ENCODE results near the gene SLC9A9. TPM values are rescaled to one million over a fixed set of nuclear protein-coding genes. Genes with fewer than 3 reads are reported as not detected.

Gene SLC9A9
- total and polyA plus RNA-seq, 2 donors from 2014 or later = 3.7 to 16.5 TPM

DNA sequence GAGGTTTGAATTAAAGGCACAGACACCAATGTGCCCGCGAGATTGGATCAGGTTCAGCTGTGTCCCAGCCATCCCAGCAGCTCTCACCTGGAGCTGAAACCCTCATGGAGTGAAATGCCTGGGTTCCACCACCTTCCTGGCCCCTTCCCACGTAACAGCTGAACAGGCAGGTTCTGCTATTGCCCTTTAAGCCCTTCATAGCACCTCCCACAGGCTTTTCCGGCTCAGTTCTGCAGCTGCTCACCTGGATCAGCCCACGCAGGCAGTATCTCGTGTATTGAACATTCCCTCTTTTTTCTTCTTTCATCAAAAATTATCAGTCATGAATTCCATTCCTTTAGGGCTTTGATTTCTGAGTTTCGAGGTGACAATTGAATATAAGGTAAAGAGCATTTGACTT lies 129.8 kb downstream of the SLC9A9 start:
- Histone ChIP-seq H3K36me3 (ENCODE audit: control insufficient read depth in 2 of 3, insufficient read depth in 3 of 3, low read length in 3 of 3) (no peaks in the 10 kb centered on the region), H3K4me1 (ENCODE audit: control insufficient read depth in 2 of 3, insufficient read depth in 2 of 3, low read depth in 1 of 3, low read length in 3 of 3) (no peaks in the 10 kb centered on the region), H3K27me3 (ENCODE audit: control insufficient read depth, insufficient read depth, low read length) (no peaks in the 10 kb centered on the region), H3K9me3 (ENCODE audit: control insufficient read depth in 2 of 3, insufficient read depth in 1 of 3, low read length in 3 of 3) (no peaks in the 10 kb centered on the region), H3K27ac (ENCODE audit: low read depth in 2 of 2, low read length in 2 of 2) (no peak overlapping the region), H3K4me3 (ENCODE audit: low read length in 3 of 3) (no peak overlapping the region), H3K9ac (ENCODE audit: low read length in 3 of 3) (no peak overlapping the region)
- TF ChIP-seq, protein P1, sequence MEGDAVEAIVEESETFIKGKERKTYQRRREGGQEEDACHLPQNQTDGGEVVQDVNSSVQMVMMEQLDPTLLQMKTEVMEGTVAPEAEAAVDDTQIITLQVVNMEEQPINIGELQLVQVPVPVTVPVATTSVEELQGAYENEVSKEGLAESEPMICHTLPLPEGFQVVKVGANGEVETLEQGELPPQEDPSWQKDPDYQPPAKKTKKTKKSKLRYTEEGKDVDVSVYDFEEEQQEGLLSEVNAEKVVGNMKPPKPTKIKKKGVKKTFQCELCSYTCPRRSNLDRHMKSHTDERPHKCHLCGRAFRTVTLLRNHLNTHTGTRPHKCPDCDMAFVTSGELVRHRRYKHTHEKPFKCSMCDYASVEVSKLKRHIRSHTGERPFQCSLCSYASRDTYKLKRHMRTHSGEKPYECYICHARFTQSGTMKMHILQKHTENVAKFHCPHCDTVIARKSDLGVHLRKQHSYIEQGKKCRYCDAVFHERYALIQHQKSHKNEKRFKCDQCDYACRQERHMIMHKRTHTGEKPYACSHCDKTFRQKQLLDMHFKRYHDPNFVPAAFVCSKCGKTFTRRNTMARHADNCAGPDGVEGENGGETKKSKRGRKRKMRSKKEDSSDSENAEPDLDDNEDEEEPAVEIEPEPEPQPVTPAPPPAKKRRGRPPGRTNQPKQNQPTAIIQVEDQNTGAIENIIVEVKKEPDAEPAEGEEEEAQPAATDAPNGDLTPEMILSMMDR (IDR thresholded peaks at IDR 0.05; ENCODE audit: borderline replicate concordance, extremely low read depth, insufficient read depth) = no peak
- intact Hi-C loops (cut with DNase I) = no loop called here
- FAIRE-seq = no peak
- DNase-seq = no peak

DNA sequence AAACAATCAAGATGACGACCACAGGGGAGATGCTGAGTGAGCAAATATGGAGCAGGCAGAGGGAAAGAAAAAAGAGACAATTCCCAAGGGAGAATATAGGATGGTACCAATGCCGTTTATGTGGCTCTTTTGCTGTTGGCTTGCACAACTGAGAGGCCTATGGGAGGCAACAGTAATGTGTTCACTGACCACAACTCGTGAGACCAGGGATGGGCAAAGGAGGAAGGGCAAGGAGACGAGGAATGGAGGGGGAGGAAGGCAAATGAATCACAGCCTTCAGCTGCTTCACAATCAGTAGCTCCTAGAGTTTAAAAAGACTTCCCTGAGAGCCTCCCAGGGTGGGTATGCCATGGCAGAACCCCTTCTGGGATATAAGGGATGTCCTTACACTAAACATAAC lies 131.5 kb downstream of the SLC9A9 start:
- TF ChIP-seq, protein P1 (IDR thresholded peaks at IDR 0.05; ENCODE audit: borderline replicate concordance, extremely low read depth, insufficient read depth) = no peak
- intact Hi-C loops (cut with DNase I) = no loop called here
- H3K27ac ChIP-seq (ENCODE audit: low read depth in 2 of 2, low read length in 2 of 2) = no peak overlapping the region
- DNase-seq (no peak), FAIRE-seq (no peak)
- no peak overlapping the region for H3K9ac ChIP-seq (ENCODE audit: low read length in 3 of 3)
- no peaks in the 10 kb centered on the region for H3K4me1 ChIP-seq (ENCODE audit: control insufficient read depth in 2 of 3, insufficient read depth in 2 of 3, low read depth in 1 of 3, low read length in 3 of 3)
- no peak overlapping the region for H3K4me3 ChIP-seq (ENCODE audit: low read length in 3 of 3)
- H3K27me3 ChIP-seq (ENCODE audit: control insufficient read depth, insufficient read depth, low read length) = no peaks in the 10 kb centered on the region
- no peaks in the 10 kb centered on the region for H3K9me3 ChIP-seq (ENCODE audit: control insufficient read depth in 2 of 3, insufficient read depth in 1 of 3, low read length in 3 of 3)
- H3K36me3 ChIP-seq (ENCODE audit: control insufficient read depth in 2 of 3, insufficient read depth in 3 of 3, low read length in 3 of 3) = no peaks in the 10 kb centered on the region

DNA sequence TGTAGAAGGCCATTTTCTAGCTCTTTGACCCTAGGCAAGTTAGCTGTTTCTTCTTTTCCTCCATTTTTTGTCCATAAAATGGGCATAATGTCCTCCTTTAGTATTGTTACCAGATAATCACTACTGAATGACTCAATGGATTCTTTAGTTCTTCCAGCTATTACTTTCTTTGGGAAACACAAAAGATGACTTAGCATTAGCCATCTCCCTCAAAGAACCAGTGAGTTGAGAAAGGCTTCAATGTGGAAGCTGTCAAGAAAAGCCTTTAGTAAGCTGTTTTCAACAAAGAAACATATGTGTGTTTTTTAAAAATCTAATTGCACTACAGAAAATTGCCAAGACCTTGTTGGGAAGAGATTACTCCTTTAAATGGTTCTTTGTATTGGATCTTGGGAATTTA lies 135.7 kb downstream of the SLC9A9 start:
- no peak for DNase-seq
- no peak overlapping the region for H3K4me3 ChIP-seq (ENCODE audit: low read length in 3 of 3)
- no peak overlapping the region for H3K9ac ChIP-seq (ENCODE audit: low read length in 3 of 3)
- TF ChIP-seq, protein P1 (IDR thresholded peaks at IDR 0.05; ENCODE audit: borderline replicate concordance, extremely low read depth, insufficient read depth) = no peak
- intact Hi-C loops (cut with DNase I) = no loop called here
- H3K27ac ChIP-seq (ENCODE audit: low read depth in 2 of 2, low read length in 2 of 2) = no peak overlapping the region
- no peaks in the 10 kb centered on the region for H3K36me3 ChIP-seq (ENCODE audit: control insufficient read depth in 2 of 3, insufficient read depth in 3 of 3, low read length in 3 of 3)
- H3K9me3 ChIP-seq (ENCODE audit: control insufficient read depth in 2 of 3, insufficient read depth in 1 of 3, low read length in 3 of 3) = no peaks in the 10 kb centered on the region
- FAIRE-seq = no peak
- H3K4me1 ChIP-seq (ENCODE audit: control insufficient read depth in 2 of 3, insufficient read depth in 2 of 3, low read depth in 1 of 3, low read length in 3 of 3) = no peaks in the 10 kb centered on the region
- H3K27me3 ChIP-seq (ENCODE audit: control insufficient read depth, insufficient read depth, low read length) = no peaks in the 10 kb centered on the region

DNA sequence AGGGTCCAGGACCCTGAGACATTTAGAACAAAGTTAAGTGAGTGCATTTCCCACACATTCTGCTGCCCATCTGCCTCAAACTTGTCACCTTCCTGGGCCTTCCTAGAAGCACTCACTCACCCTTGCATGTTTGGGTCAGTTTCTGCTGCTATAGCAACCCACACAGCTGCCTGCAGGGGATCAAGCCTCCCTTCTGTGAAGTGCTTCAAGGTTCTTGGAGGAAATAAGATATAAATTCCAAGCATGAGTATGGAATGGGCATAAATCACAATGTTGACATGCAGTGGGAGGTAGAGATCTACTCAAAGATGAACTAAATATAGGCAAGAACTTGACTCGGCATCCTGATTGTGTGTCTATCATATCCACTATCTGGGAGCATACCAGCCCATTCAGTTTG lies 140.4 kb downstream of the SLC9A9 start:
- Histone ChIP-seq H3K27me3 (ENCODE audit: control insufficient read depth, insufficient read depth, low read length) (no peaks in the 10 kb centered on the region), H3K27ac (ENCODE audit: low read depth in 2 of 2, low read length in 2 of 2) (no peak overlapping the region), H3K9ac (ENCODE audit: low read length in 3 of 3) (no peak overlapping the region), H3K36me3 (ENCODE audit: control insufficient read depth in 2 of 3, insufficient read depth in 3 of 3, low read length in 3 of 3) (no peaks in the 10 kb centered on the region), H3K4me1 (ENCODE audit: control insufficient read depth in 2 of 3, insufficient read depth in 2 of 3, low read depth in 1 of 3, low read length in 3 of 3) (no peaks in the 10 kb centered on the region), H3K4me3 (ENCODE audit: low read length in 3 of 3) (no peak overlapping the region), H3K9me3 (ENCODE audit: control insufficient read depth in 2 of 3, insufficient read depth in 1 of 3, low read length in 3 of 3) (no peaks in the 10 kb centered on the region)
- FAIRE-seq = no peak
- intact Hi-C loops (cut with DNase I) = no loop called here
- DNase-seq = peak in 3 of 5 donors; percentile 14 to 39 (median 18)
- TF ChIP-seq, protein P1 (IDR thresholded peaks at IDR 0.05; ENCODE audit: borderline replicate concordance, extremely low read depth, insufficient read depth) = no peak
